Fibroblast of skin of left quadriceps (primary cell): ENCODE measurements around the gene RCVRN.

Experiments
- DNase-seq, 2 experiments: peaks; one replicate each; pipeline ENCODE4 v3.0.0-alpha.2; 2013; ENCODE audit warnings: low read depth in 2 of 2

RCVRN gene

GRCh38 chr17:9898812-9899211 is 6.3 kb downstream of the RCVRN start:
- no peak for DNase-seq

GRCh38 chr17:9897372-9897968 is 7.6 kb downstream of the RCVRN start:
- DNase-seq: no peak

GRCh38 chr17:9895923-9896322 is 9.1 kb downstream of the RCVRN start:
- no peak for DNase-seq

GRCh38 chr17:9894231-9894630 is 10.8 kb downstream of the RCVRN start:
- no peak for DNase-seq

- DNase-seq: peak; percentile 66 to 74
Measured at GRCh38 chr17:9893411-9894012, 11.6 kb downstream of the RCVRN start.

- DNase-seq: no peak
Measured at GRCh38 chr17:9890124-9890523, 14.9 kb downstream of the RCVRN start.

GRCh38 chr17:9887508-9887907 is 17.6 kb downstream of the RCVRN start:
- DNase-seq: no peak

GRCh38 chr17:9886141-9886930 is 18.7 kb downstream of the RCVRN start:
- no peak for DNase-seq

- DNase-seq: no peak
Measured at GRCh38 chr17:9883451-9883850, 21.6 kb downstream of the RCVRN start.

GRCh38 chr17:9880582-9880999 is 24.5 kb downstream of the RCVRN start:
- no peak for DNase-seq

GRCh38 chr17:9878786-9879525 is 26.1 kb downstream of the RCVRN start:
- no peak for DNase-seq

GRCh38 chr17:9878356-9878755 is 26.7 kb downstream of the RCVRN start:
- no peak for DNase-seq

- DNase-seq: no peak
Measured at GRCh38 chr17:9875441-9875840, 29.6 kb downstream of the RCVRN start.

- no peak for DNase-seq
Measured at GRCh38 chr17:9874722-9875121, 30.3 kb downstream of the RCVRN start.

- no peak for DNase-seq
Measured at GRCh38 chr17:9872852-9873251, 32.2 kb downstream of the RCVRN start.

- no peak for DNase-seq
Measured at GRCh38 chr17:9868552-9868951, 36.5 kb downstream of the RCVRN start.

- no peak for DNase-seq
Measured at GRCh38 chr17:9865586-9865985, 39.5 kb downstream of the RCVRN start.

- no peak for DNase-seq
Measured at GRCh38 chr17:9862949-9863348, 42.1 kb downstream of the RCVRN start.

- no peak for DNase-seq
Measured at GRCh38 chr17:9862220-9862619, 42.9 kb downstream of the RCVRN start.

GRCh38 chr17:9860851-9861250 is 44.2 kb downstream of the RCVRN start:
- no peak for DNase-seq

GRCh38 chr17:9859781-9860180 is 45.3 kb downstream of the RCVRN start:
- DNase-seq: no peak

GRCh38 chr17:9855036-9855435 is 50.0 kb downstream of the RCVRN start:
- no peak for DNase-seq
